HEK293T (cell line): ENCODE data around the gene PSG3.
"Not testable (repeated sequence)": the region's sequence is repeated elsewhere in the genome, so short reads cannot be mapped to it uniquely, and the experiment has no call there.

Source experiments
- CTCF ChIA-PET: fragments of 350-600 bp; formaldehyde crosslinking; extraction: SDS; loops from one replicate; lab custom pipeline; 2021; ENCODE audit warnings: antibody characterized with exemption, inconsistent platforms; lab: Yijun Ruan, JAX
- POLR2A ChIA-PET: fragments of 350-600 bp; formaldehyde crosslinking; extraction: SDS; loops from one replicate; lab custom pipeline; 2020; ENCODE audit warnings: antibody characterized with exemption, inconsistent platforms; lab: Yijun Ruan, JAX
- DNase-seq: peaks from one replicate; pipeline ENCODE4 v3.0.0; 2012; ENCODE audit warnings: mixed read lengths; ENCODE audit errors: extremely low spot score
- ARNT ChIP-seq: fragments of 450-650 bp; IDR thresholded peaks from 2 replicates; pipeline ENCODE4 v1.6.1; 2017; ENCODE audit warnings: mild to moderate bottlenecking
- BHLHE40 ChIP-seq: fragments of 450-650 bp; IDR thresholded peaks from 2 replicates; pipeline ENCODE4 v1.6.1; 2016; ENCODE audit warnings: mild to moderate bottlenecking, moderate library complexity, borderline replicate concordance
- CTBP1 ChIP-seq: fragments of 450-650 bp; IDR thresholded peaks from 2 replicates; pipeline ENCODE4 v1.6.1; 2016; ENCODE audit warnings: borderline replicate concordance
- ELF4 ChIP-seq: fragments of 450-650 bp; IDR thresholded peaks from 2 replicates; pipeline ENCODE4 v1.6.1; 2017; ENCODE audit warnings: antibody characterized with exemption
- FOXA1 ChIP-seq: fragments of 450-650 bp; IDR thresholded peaks from 2 replicates; pipeline ENCODE4 v1.6.1; 2016; ENCODE audit warnings: mild to moderate bottlenecking
- FOXK2 ChIP-seq: fragments of 450-650 bp; IDR thresholded peaks from 2 replicates; pipeline ENCODE4 v1.6.1; 2016; ENCODE audit warnings: mild to moderate bottlenecking
- FOXM1 ChIP-seq: fragments of 450-650 bp; IDR thresholded peaks from 2 replicates; pipeline ENCODE4 v1.6.1; 2017; ENCODE audit warnings: mild to moderate bottlenecking, borderline replicate concordance
- HDGF ChIP-seq: fragments of 450-650 bp; IDR thresholded peaks from 2 replicates; pipeline ENCODE4 v1.6.1; 2017; ENCODE audit warnings: antibody characterized with exemption, borderline replicate concordance
- L3MBTL2 ChIP-seq: fragments of 450-650 bp; conservative IDR thresholded peaks from 2 replicates; pipeline ENCODE4 v1.6.1; 2016; ENCODE audit warnings: mild to moderate bottlenecking
- LEF1 ChIP-seq: fragments of 450-650 bp; IDR thresholded peaks from 2 replicates; pipeline ENCODE4 v1.6.1; 2017; ENCODE audit warnings: mild to moderate bottlenecking, borderline replicate concordance
- NFRKB ChIP-seq: fragments of 450-650 bp; IDR thresholded peaks from 2 replicates; pipeline ENCODE4 v1.6.1; 2016; ENCODE audit warnings: mild to moderate bottlenecking, moderate library complexity
- PKNOX1 ChIP-seq: fragments of 450-650 bp; IDR thresholded peaks from 2 replicates; pipeline ENCODE4 v1.6.1; 2016
- SP1 ChIP-seq: fragments of 450-650 bp; IDR thresholded peaks from 2 replicates; pipeline ENCODE4 v1.6.1; 2017
- SUZ12 ChIP-seq: fragments of 450-650 bp; IDR thresholded peaks from 2 replicates; pipeline ENCODE4 v1.6.1; 2016; ENCODE audit warnings: mild to moderate bottlenecking
- TARDBP ChIP-seq: fragments of 450-650 bp; IDR thresholded peaks from 2 replicates; pipeline ENCODE4 v1.6.1; 2016
- ZNF384 ChIP-seq: fragments of 450-650 bp; IDR thresholded peaks from 2 replicates; pipeline ENCODE4 v1.6.1; 2016

The PSG3 gene

GRCh38 chr19:42740381-42740780, at the start of gene PSG3:
Gene PSG3, minus strand, starts transcription at chr19:42740481. Its CDS starts 97 bp downstream, at chr19:42740384.
- DNase-seq, POLR2A ChIA-PET, CTCF ChIA-PET: not testable (repeated sequence)

GRCh38 chr19:42788766-42789165, 48.5 kb upstream of the PSG3 start:
- CTCF ChIA-PET, POLR2A ChIA-PET, DNase-seq: not testable (repeated sequence)

DNA sequence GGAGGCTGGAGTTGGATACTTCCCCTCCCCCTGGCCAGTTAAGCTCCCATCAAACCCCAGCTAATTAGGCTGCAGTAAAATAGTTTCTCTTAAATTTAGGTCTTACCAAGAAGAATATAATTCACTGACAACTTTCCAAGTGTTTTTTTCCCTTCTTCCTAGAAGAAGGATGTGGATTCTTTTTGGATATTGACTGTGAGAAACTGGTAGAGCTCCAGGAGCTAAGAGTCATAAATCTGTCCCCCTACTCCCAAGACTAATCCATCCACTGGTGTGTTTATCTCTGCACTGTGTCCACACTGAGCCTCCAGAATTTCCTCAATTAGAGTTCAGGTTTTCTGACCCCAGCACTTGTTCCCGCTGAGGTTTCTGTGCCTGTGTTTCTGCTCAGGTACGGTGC, 47.5 kb upstream of the PSG3 start:
- DNase-seq, CTCF ChIA-PET, POLR2A ChIA-PET: not testable (repeated sequence)

DNA sequence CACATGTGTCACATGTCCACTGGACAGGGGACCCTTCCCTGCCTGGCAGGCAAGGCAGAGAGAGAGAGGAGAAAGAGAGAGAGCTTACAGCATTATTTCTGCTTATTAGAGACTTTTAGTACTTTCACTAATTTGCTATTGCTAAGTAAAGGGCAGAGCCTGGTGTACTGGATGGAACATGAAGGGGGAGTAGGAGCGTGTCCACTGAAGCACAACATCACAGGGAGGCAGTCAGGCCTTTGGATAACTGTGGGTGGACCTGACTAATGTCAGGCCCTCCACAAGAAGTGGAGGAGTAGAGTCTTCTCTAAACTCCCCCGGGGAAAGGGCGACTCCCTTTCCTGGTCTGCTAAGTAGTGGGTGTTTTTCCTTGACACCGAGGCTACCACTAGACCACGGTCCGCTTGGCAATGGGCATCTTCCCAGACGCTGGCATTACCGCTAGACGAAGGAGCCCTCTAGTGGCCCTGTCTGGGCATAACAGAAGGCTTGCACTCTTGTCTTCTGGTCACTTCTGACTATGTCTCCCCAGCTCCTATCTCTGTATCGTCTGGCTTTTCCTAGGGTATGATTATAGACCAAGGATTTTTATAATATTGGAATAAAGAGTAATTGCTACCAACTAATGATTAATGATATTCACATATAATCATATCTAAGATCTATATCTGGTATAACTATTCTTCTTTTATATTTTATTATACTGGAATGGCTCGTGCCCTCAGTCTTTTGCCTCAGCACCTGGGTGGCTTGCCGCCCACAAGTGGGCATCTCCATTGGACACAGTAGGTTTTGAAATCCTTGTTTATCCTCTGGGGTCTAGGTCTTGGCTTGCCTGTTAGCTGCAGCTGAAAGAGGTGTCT, 36.7 kb upstream of the PSG3 start:
- POLR2A ChIA-PET, DNase-seq, CTCF ChIA-PET: not testable (repeated sequence)

- CTCF ChIA-PET: interaction anchor here (0.9 kb wide), 1 partner anchor 33 kb away, joined by 3 read pairs; no protein-coding TSS in a partner anchor
- POLR2A ChIA-PET, DNase-seq: not testable (repeated sequence)
Measured at GRCh38 chr19:42774510-42775158, 34.4 kb upstream of the PSG3 start.

DNA sequence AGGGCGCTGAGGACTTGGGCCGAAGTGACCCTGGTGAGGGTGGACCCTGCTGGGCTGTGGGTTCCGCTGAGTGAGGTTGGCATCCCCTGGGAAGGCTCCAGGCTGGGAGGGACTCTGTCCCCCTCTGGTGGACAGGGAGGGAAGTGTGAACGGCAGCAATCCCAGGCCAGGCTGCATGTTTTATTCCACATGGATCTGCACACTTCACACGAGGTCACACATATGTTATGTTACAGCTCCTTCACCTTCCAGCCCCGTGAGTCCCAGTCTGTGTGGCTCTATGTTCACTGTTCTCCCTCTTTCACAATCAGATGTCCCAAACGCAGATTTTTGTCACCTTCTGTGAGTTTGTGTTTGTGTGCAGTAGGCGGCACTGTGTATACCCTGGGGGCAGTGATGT, 27.0 kb upstream of the PSG3 start:
- DNase-seq, CTCF ChIA-PET, POLR2A ChIA-PET: not testable (repeated sequence)
- peak; percentile 55 for TF ChIP-seq L3MBTL2

DNA sequence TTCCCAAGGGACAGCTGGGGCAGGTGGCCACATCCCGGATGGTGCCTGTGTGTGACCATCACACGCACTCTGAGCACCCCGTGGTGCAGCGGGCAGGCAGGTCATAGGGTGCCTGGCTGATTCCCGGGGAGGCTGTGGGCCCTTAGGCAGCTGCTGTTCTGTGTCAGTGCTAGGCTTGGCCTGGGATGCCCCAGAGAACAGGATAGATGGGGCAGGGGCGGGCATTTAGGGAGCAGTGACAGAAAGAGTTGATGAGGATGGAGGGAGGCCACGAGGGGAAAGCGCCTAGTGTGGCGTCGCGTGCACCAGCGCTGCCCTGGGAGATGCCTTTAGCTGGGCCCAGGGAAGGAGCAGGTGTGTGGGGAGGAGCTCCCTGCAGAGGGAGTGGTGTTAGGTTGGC, 26.6 kb upstream of the PSG3 start:
- CTCF ChIA-PET, DNase-seq, POLR2A ChIA-PET: not testable (repeated sequence)

DNA sequence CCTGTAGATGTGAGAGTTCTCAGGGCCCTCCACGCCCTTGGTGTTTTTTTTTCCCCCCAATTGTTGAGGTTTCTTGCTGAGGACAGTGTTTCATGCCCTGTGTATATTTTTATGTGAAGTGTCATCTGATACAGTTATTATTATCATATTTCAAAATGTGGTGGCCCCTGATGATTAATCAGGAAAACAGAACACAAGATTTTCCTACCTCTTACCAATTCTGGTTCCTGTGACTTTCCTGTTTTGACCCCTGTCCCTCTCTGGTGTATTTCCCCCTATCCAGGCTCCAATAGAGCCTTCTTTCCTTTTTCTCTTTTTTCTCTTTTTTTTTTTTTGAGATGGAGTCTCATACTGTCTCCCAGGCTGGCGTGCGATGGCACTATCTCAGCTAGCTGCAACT, 24.6 kb upstream of the PSG3 start:
- CTCF ChIA-PET: interaction anchor here (0.6 to 0.7 kb wide), 2 partner anchors 145 to 682 kb away, joined by 4 read pairs; no protein-coding TSS in a partner anchor
- no peak for DNase-seq
- POLR2A ChIA-PET: no interaction called here
- TF ChIP-seq TARDBP (no peak), PKNOX1 (no peak), SUZ12 (no peak), HDGF (no peak), SP1 (no peak)

GRCh38 chr19:42762789-42763188, 22.5 kb upstream of the PSG3 start:
- TF ChIP-seq PKNOX1 (no peak), SUZ12 (no peak), TARDBP (no peak), L3MBTL2 (no peak), NFRKB (no peak), HDGF (no peak), ARNT (no peak), FOXA1 (no peak), ELF4 (no peak), LEF1 (no peak), CTBP1 (no peak), SP1 (no peak), ZNF384 (no peak), FOXK2 (no peak), FOXM1 (no peak), BHLHE40 (no peak)
- ChIA-PET CTCF (no interaction called here), POLR2A (no interaction called here)
- DNase-seq: no peak

DNA sequence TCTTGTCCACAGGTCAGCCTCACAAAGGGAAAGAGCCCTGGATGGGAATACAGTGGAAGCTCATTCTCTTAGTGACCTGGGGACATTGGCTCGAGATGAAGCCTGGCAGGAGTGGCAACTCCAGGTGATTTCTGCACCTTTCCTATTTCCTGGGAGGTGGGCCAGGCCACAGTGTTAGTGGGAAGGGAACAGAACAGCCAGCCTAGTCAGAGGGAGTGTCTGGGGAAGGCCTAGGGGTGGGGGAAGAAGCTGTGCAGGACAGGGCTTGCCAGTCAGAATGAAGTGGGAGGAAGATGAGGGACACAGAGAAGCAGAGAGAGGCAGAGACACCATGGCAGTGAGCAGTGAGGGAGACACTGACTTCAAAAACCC, 21.6 kb upstream of the PSG3 start:
- DNase-seq, POLR2A ChIA-PET, CTCF ChIA-PET: not testable (repeated sequence)

- DNase-seq, CTCF ChIA-PET, POLR2A ChIA-PET: not testable (repeated sequence)
Measured at GRCh38 chr19:42760954-42761923, 21.0 kb upstream of the PSG3 start.

- POLR2A ChIA-PET, CTCF ChIA-PET, DNase-seq: not testable (repeated sequence)
Measured at GRCh38 chr19:42758667-42759066, 18.4 kb upstream of the PSG3 start.
